GM12874 (cell line): ENCODE measurements around the gene PHLDB1.

ENCODE experiments used
- CTCF ChIP-seq: IDR thresholded peaks from 2 replicates; pipeline ENCODE4 v1.5.1; 2011; ENCODE audit warnings: low read depth, mild to moderate bottlenecking, control low read depth, low read length, moderate library complexity; ENCODE audit not compliant: insufficient read depth

The PHLDB1 gene

DNA sequence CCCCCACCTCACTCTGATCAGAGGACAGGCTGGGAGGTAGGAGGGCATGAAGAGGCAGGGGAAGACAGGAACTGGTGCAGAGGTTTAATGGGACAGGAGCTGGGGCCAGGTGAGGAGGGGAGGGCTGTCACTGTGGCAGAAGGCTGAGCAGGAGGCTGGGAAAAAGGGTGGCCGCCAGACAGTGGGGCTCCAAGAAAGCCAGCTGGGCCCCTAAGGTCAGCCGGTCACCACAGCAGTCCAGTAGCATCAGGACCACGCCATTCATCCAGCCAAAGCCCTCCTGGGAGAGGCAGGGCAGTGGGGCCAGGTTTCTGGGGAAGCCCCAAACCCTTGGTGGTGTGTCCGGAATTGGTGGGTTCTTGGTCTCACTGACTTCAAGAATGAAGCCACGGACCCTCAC, 80.5 kb downstream of the PHLDB1 start:
- TF ChIP-seq CTCF, result no peak

GRCh38 chr11:118688851-118689502, 81.6 kb downstream of the PHLDB1 start:
- no peak for TF ChIP-seq CTCF

DNA sequence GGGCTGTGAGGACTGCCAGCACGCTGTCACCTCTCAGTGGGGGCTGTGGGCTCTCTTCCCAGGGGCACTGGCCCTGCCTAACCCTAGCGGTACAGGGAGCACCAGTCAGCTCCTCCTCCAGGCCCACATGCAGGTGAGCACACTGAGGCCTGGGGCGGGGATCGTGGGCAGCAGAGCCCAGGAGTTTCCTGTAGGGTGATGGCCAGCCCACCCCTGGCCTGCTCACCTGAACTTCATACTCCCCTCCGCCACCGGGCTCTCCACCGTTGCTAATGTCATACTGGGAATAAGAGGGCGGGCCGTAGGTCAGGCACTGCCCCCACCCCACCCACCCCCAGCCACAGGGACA, 82.1 kb downstream of the PHLDB1 start:
- TF ChIP-seq CTCF, result no peak

GRCh38 chr11:118689852-118690552, 82.6 kb downstream of the PHLDB1 start:
- peak; percentile 96 for TF ChIP-seq CTCF

DNA sequence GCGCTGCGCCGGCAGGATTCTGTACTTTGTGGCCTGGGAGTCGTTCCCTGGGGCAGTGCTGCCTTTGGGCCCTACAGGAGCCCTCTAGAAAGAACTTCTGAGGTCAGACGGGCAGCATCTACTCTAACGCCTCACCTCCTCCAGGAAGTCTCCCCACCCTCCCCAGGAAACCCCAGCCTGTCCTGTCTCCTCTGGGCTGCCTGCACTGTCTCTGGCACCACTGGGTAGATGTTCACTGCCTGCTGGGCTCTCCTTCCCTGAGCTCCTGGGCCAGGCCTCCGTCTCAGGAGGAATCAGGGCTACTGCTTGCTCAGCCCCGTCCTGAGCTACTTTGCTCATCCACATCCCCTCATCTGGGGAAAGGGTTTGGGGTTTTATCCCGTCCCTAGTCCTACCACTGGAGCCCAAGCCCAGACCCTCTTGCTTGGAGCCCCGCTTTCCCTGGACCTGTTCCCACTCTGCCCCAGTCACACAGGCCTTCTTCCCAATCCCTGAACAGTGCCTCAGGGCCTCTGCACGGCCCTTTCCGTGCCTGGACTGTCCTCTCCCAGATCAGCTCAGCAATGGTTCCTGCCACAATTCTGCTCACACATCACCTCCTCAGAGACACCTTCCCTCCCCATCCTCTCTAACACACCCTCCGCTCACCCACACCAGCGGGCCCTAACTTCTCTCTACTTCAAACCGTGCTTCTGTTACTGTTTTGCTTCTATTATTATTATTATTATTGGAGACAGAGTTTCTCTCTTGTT, 83.3 kb downstream of the PHLDB1 start:
- no peak for TF ChIP-seq CTCF

GRCh38 chr11:118691926-118692830, 84.8 kb downstream of the PHLDB1 start:
- TF ChIP-seq CTCF, result no peak

GRCh38 chr11:118694185-118694584, 86.8 kb downstream of the PHLDB1 start:
- no peak for TF ChIP-seq CTCF
